RWPE1 (cell line): ENCODE measurements around the gene TPM1.

Experiments used
- CTCF ChIA-PET: fragments of 350-600 bp; sonication (Branson Sonifier 250); formaldehyde crosslinking; extraction: SDS; loops from one replicate; lab custom pipeline; 2021; lab: Yijun Ruan, JAX
- POLR2A ChIA-PET: fragments of 400-600 bp; formaldehyde crosslinking; extraction: SDS; loops from one replicate; lab custom pipeline; 2020; ENCODE audit warnings: antibody characterized with exemption; ENCODE audit not compliant: low non-redundant PET; lab: Yijun Ruan, JAX
- DNase-seq: peaks from one replicate; pipeline ENCODE4 v3.0.0; 2012; ENCODE audit warnings: low spot score
- H3K27ac ChIP-seq: fragments of 450-650 bp; 2 replicates; pipeline ENCODE4 v1.5.1; 2017
- CTCF ChIP-seq: fragments of 450-650 bp; conservative IDR thresholded peaks from 2 replicates; pipeline ENCODE4 v1.5.1; 2017; ENCODE audit warnings: low read depth, mild to moderate bottlenecking

TPM1 gene

DNA sequence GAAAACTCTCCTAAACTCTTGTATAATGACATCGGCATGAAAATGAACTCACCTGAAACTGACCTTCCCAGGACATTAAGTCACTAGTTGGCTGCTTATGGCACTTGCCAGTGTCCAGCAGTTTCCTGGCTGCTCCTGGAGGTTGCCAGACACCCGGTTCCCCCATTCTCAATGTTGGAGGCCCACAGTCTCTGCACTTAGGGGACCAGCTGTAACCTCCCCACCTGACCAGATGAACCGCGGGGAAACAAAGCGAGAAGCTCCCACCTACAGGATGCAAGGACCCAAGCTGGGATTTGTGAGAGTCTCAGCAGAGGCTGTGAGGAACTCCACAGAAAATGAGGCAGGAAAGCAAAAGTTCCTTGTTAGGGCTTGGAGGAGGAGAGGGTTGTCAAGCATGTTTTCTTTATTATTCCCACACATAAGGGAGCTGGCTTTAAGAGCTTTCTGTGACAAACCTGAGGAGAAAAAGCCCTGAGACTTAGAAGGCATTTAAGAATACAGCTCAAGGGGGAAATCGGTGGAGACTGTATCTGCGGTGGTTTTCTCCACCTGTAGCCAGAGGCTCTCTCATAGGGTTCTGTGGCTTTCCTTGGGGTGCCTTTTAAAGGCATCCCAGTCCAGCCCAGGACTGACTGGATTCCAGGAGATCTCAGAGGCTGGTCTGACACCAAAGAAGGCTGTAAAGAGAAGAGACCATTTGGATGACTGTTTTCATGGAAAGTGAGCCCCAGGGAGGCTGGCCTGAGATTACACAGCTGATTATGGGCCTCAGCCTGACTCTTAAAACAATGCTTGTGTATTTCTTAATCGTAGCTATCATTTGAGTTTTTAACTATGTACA is 4.6 kb downstream of the TPM1 start:
- CTCF ChIA-PET = interaction anchor here (0.5 to 2.8 kb wide), 35 partner anchors 8 to 674 kb away, joined by 3 to 14 read pairs (median 4); no protein-coding TSS in a partner anchor
- no peak for DNase-seq
- POLR2A ChIA-PET = interaction anchor here (0.6 to 1.0 kb wide), 2 partner anchors 9 to 10 kb away, joined by 3 to 4 read pairs; no protein-coding TSS in a partner anchor
- H3K27ac ChIP-seq = no peak overlapping the region; the same call in 1 of the 2 replicates
- TF ChIP-seq CTCF = no peak

GRCh38 chr15:63047792-63048114 is 5.2 kb downstream of the TPM1 start:
- peak overlapping the region; percentile 78 for H3K27ac ChIP-seq
- CTCF ChIA-PET = interaction anchor here (0.5 to 2.8 kb wide), 35 partner anchors 8 to 675 kb away, joined by 3 to 14 read pairs (median 4); no protein-coding TSS in a partner anchor
- POLR2A ChIA-PET = interaction anchor here (0.6 to 1.2 kb wide), 2 partner anchors 10 to 194 kb away, joined by 3 read pairs; no protein-coding TSS in a partner anchor
- no peak for TF ChIP-seq CTCF
- no peak for DNase-seq

GRCh38 chr15:63048115-63048775 is 5.7 kb downstream of the TPM1 start:
- TF ChIP-seq CTCF = peak; percentile 99
- ChIA-PET POLR2A (interaction anchor here (0.6 to 1.2 kb wide), 2 partner anchors 11 to 195 kb away, joined by 3 read pairs; no protein-coding TSS in a partner anchor), CTCF (interaction anchor here (0.5 to 2.8 kb wide), 46 partner anchors 9 to 1164 kb away, joined by 3 to 14 read pairs (median 3); no protein-coding TSS in a partner anchor)
- peak; percentile 87 for DNase-seq
- H3K27ac ChIP-seq = peak overlapping the region; percentile 78

DNA sequence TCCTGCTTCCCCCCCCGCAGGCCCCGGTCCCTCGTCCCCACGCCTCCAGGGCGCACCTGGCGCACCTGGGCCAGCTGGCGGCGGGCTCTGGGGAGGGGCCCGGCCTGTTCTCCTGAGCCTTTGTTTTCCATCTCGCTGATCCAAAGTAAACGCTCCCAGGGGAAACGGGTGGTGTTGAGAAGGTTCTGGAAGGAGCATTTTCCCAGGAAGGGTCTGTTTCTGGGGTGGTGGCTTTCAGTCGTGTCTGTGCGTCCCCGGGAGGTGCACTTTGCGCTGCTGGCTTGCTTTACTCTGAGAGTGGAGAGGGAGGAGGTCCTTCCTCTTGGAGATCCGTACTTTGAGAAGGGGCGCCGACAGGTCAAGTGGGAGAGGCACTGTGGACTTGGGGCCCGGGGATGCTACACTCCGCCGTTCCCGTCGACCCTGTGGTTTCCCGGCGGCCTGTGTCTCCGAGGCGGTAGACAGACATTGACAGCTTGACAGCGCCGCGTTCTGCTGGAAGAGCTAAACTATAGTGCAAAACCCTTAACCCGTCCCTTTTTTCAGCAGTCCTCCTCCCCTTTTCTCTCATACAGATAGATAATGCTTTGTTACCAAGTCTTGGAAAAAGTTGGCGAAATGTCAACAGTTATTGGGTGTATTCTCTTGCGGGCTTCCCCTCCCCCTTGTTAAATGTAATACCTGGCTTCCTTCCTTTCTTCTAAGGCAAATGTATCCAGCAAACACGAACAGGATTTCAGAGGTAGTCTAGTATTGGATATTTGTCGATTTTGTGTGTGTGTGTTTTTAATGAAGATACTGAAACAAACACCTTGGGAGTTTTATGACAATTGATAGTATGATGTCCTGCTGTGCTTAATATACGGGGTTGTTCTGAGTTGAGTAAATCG is 6.5 kb downstream of the TPM1 start:
- POLR2A ChIA-PET = interaction anchor here (1.2 kb wide), 1 partner anchor 196 kb away, joined by 3 read pairs; no protein-coding TSS in a partner anchor

DNA sequence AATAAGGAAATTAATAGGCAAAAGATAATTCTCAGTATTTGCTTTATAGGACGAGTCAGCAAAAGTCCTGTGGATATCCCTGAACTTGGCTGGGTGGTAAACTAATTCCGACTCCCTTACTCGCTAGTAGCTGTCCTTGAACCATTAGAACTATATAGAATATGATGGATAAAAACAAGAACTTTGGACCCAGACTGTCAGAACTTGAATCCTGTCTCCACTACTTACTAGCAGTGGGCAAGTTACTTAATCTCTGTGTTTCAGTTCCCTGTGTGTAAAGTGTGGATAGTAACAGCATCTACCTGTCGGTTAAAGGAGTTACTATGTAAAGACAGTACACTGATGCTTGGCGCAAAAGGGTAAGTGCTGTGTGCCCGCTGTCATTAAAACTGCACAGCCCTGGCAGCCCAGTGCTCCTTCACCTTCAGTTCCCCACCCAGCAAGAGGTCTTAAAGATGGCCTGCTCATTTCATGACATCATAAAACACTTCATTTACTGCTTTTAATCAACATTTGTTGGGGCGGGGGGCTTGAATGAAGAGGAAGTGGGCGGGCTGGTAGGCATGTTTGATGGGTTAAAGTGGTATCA is 7.3 kb downstream of the TPM1 start:
- H3K27ac ChIP-seq = no peak overlapping the region
- DNase-seq = no peak
- no peak for TF ChIP-seq CTCF
- ChIA-PET CTCF (interaction anchor here (1.3 kb wide), 1 partner anchor 265 kb away, joined by 3 read pairs; no protein-coding TSS in a partner anchor), POLR2A (no interaction called here)

More for the DNA sequence above, 6.5 kb downstream of the TPM1 start:
- CTCF ChIA-PET = interaction anchor here (0.5 to 2.8 kb wide), 20 partner anchors 10 to 1165 kb away, joined by 3 to 14 read pairs (median 3); no protein-coding TSS in a partner anchor
- DNase-seq = peak; percentile 54
- H3K27ac ChIP-seq = peak overlapping the region; percentile 78
- TF ChIP-seq CTCF = no peak; the same call in 1 of the 2 replicates
